Caco-2 (cell line): ENCODE measurements around the gene FBXO5. TPM values are rescaled to one million over a fixed set of nuclear protein-coding genes. Genes with fewer than 3 reads are reported as not detected.

Experiments
- BruUV-seq: library from RNA; stranded (reverse); fragments of 400-500 nt; replicated peaks from 2 replicates; lab custom pipeline; 2021; lab: Mats Ljungman, UMichigan
- CTCF ChIA-PET: fragments of 300-600 bp; sonication (Branson Sonifier 250); formaldehyde crosslinking; loops from one replicate; lab custom pipeline; 2022; ENCODE audit warnings: antibody characterized with exemption; lab: Charles Lee
- POLR2A ChIA-PET: fragments of 300-600 bp; sonication (Branson Sonifier 250); formaldehyde crosslinking; loops from one replicate; lab custom pipeline; 2022; ENCODE audit warnings: antibody characterized with exemption; lab: Charles Lee
- DNase-seq, 2 experiments: peaks; one replicate each; pipeline versions ENCODE4 v3.0.0 to v3.0.0-alpha.2; 2020 to 2022
- H3K27me3 ChIP-seq: replicated peaks from 2 replicates; pipeline ENCODE4 v1.6.0; 2011; ENCODE audit warnings: low read length; ENCODE audit not compliant: control insufficient read depth, insufficient read depth
- H3K36me3 ChIP-seq: 2 replicates; pipeline ENCODE4 v1.5.1; 2011; ENCODE audit warnings: low read length; ENCODE audit not compliant: control insufficient read depth, insufficient read depth
- H3K4me1 ChIP-seq: fragments of 250-450 bp; sonication (Bioruptor Pico); 2 replicates; pipeline ENCODE4 v1.5.1; 2020; ENCODE audit warnings: mild to moderate bottlenecking
- H3K4me3 ChIP-seq: 2 replicates; pipeline ENCODE4 v1.5.1; 2011; ENCODE audit warnings: low read depth, mild to moderate bottlenecking, control low read depth, low read length
- H3K9me3 ChIP-seq: fragments of 250-450 bp; sonication (Bioruptor Pico); 2 replicates; pipeline ENCODE4 v1.5.1; 2020; ENCODE audit warnings: mild to moderate bottlenecking, moderate library complexity
- H3K27ac Mint-ChIP-seq: one replicate; pipeline ENCODE4 v1.8.0; 2022; ENCODE audit warnings: mixed read lengths; ENCODE audit not compliant: unreplicated experiment
- H3K27me3 Mint-ChIP-seq: one replicate; pipeline ENCODE4 v1.8.0; 2022; ENCODE audit warnings: mixed read lengths; ENCODE audit not compliant: insufficient read depth, unreplicated experiment
- H3K36me3 Mint-ChIP-seq: one replicate; pipeline ENCODE4 v1.8.0; 2022; ENCODE audit warnings: mild to moderate bottlenecking, mixed read lengths; ENCODE audit not compliant: insufficient read depth, unreplicated experiment
- H3K4me1 Mint-ChIP-seq: one replicate; pipeline ENCODE4 v1.8.0; 2022; ENCODE audit warnings: low read depth, mixed read lengths; ENCODE audit not compliant: unreplicated experiment
- H3K4me3 Mint-ChIP-seq: one replicate; pipeline ENCODE4 v1.8.0; 2022; ENCODE audit warnings: mild to moderate bottlenecking, moderate library complexity, mixed read lengths; ENCODE audit not compliant: unreplicated experiment
- H3K9me3 Mint-ChIP-seq: one replicate; pipeline ENCODE4 v1.8.0; 2022; ENCODE audit warnings: mixed read lengths; ENCODE audit not compliant: unreplicated experiment
- intact Hi-C: fragments of 100-400 bp; cut with micrococcal nuclease; formaldehyde crosslinking; loops from one replicate; pipeline ENCODE4 v1.10.0; 2022; ENCODE audit not compliant: unreplicated experiment
- total RNA-seq: library from RNA; stranded (reverse); gene quantifications from 2 replicates; pipeline ENCODE4 v1.2.3, GENCODE V29; 2022
- TF ChIP-seq, protein P1 (sequence below), 2 experiments: fragments of 200-600 bp in 1 of 2; IDR thresholded peaks; 1 replicate in 1 of 2; 2 replicates in 1 of 2; pipeline versions ENCODE4 v1.5.1 to v1.8.0; 2011 to 2022; ENCODE audit warnings: antibody characterized with exemption in 1 of 2, control low read depth in 1 of 2, inconsistent platforms in 1 of 2, low read depth in 1 of 2, low read length in 1 of 2, mild to moderate bottlenecking in 1 of 2, moderate library complexity in 1 of 2; ENCODE audit not compliant: insufficient read depth in 1 of 2, severe bottlenecking in 1 of 2, unreplicated experiment in 1 of 2

Gene FBXO5
- total RNA-seq, 1 experiment from 2014 or later: 35.5 TPM

DNA sequence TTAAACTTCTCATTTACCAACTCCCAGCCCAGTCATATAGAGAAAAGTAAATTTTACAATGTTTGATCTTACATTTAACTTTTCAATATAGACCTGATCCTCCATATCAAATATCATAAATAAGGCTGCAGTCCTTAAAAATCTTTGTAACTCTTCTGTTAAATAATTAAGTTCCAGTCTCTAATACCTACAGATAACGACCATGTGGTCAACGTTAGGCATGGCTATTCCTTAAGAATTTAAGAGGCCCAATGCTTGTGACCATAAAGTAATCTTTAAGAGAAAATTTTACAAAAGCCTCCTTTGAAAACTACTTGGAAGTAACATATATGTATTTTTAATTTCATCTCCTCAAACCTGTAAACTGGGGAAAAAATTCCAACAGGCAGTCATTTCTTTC is 1.6 kb downstream of the FBXO5 start:
- POLR2A ChIA-PET: no interaction called here
- DNase-seq: no peak
- H3K9me3 ChIP-seq: no peaks in the 10 kb centered on the region
- Mint-ChIP-seq H3K27me3 (no peaks in the 10 kb centered on the region), H3K36me3 (peaks cover 62% of the 10 kb centered on the region), H3K4me3 (peak overlapping the region; percentile 78), H3K4me1 (peaks cover 20% of the 10 kb centered on the region), H3K27ac (no peak overlapping the region), H3K9me3 (no peaks in the 10 kb centered on the region)
- no peaks in the 10 kb centered on the region for H3K27me3 ChIP-seq
- H3K4me1 ChIP-seq: peaks cover 15% of the 10 kb centered on the region
- TF ChIP-seq, protein P1, sequence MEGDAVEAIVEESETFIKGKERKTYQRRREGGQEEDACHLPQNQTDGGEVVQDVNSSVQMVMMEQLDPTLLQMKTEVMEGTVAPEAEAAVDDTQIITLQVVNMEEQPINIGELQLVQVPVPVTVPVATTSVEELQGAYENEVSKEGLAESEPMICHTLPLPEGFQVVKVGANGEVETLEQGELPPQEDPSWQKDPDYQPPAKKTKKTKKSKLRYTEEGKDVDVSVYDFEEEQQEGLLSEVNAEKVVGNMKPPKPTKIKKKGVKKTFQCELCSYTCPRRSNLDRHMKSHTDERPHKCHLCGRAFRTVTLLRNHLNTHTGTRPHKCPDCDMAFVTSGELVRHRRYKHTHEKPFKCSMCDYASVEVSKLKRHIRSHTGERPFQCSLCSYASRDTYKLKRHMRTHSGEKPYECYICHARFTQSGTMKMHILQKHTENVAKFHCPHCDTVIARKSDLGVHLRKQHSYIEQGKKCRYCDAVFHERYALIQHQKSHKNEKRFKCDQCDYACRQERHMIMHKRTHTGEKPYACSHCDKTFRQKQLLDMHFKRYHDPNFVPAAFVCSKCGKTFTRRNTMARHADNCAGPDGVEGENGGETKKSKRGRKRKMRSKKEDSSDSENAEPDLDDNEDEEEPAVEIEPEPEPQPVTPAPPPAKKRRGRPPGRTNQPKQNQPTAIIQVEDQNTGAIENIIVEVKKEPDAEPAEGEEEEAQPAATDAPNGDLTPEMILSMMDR (IDR thresholded peaks at IDR 0.05; ENCODE audit: insufficient read depth in 1 of 2, low read depth in 1 of 2, low read length in 1 of 2, severe bottlenecking in 1 of 2, unreplicated experiment in 1 of 2): no peak
- intact Hi-C loops: no loop called here
- peak overlapping the region; percentile 99 for H3K4me3 ChIP-seq
- H3K36me3 ChIP-seq: no peaks in the 10 kb centered on the region
- CTCF ChIA-PET: no interaction called here
- BruUV-seq: TSS peak; percentile 50

DNA sequence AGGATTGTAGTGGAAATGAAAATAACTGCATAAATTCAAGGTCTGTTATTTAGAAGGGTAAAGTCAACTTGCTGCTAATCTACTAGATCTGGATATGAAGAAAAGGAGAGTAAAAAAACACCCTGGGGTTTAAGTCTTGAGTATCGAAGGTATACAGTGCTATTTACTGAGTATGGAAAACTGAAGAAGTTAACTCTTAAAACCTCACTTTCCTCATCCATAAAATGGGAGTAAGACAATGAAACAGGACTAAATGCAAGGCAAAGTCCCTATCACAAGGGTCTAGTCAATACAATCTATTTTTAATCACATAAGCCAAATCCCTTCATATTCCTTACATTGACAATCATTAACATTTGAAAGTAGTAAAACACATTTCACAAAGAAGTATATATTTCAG is 2.2 kb downstream of the FBXO5 start:
- TF ChIP-seq, protein P1 (IDR thresholded peaks at IDR 0.05; ENCODE audit: insufficient read depth in 1 of 2, low read depth in 1 of 2, low read length in 1 of 2, severe bottlenecking in 1 of 2, unreplicated experiment in 1 of 2): no peak
- H3K27ac Mint-ChIP-seq: no peak overlapping the region
- no peak overlapping the region for H3K4me3 ChIP-seq
- no peak for DNase-seq
- BruUV-seq: no TSS peak
- intact Hi-C loops: no loop called here
- ChIA-PET POLR2A (no interaction called here), CTCF (no interaction called here)
- peak overlapping the region; percentile 78 for H3K4me3 Mint-ChIP-seq
- no peaks in the 10 kb centered on the region for H3K27me3 Mint-ChIP-seq
- H3K4me1 Mint-ChIP-seq: peaks cover 20% of the 10 kb centered on the region
- peaks cover 15% of the 10 kb centered on the region for H3K4me1 ChIP-seq
- H3K36me3 ChIP-seq: no peaks in the 10 kb centered on the region
- H3K36me3 Mint-ChIP-seq: peaks cover 62% of the 10 kb centered on the region
- no peaks in the 10 kb centered on the region for H3K27me3 ChIP-seq
- no peaks in the 10 kb centered on the region for H3K9me3 ChIP-seq
- no peaks in the 10 kb centered on the region for H3K9me3 Mint-ChIP-seq

DNA sequence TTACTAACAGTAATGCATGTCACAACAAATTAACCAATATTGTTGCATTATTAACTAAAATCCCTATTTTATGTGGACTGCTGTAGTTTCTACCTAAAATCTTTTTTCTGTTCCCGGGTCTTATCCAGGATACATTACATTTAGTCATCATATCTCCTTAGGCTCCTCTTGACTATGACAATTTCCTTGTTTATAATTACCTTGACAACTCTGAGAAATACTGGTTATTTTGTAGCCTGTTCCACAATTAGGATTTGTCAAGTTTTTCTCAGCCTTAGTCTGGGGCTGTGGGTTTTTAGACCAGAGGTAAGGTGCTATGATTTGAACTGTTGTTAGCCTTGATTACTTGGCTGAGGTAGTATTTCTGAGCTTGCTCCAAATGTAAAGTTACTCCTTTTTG is 3.7 kb downstream of the FBXO5 start:
- no TSS peak for BruUV-seq
- Histone ChIP-seq H3K9me3 (no peaks in the 10 kb centered on the region), H3K36me3 (peaks cover 3% of the 10 kb centered on the region; the same call in 1 of the 2 replicates), H3K4me1 (peaks cover 9% of the 10 kb centered on the region), H3K4me3 (no peak overlapping the region), H3K27me3 (no peaks in the 10 kb centered on the region)
- DNase-seq: no peak
- H3K4me3 Mint-ChIP-seq: no peak overlapping the region
- peaks cover 77% of the 10 kb centered on the region for H3K36me3 Mint-ChIP-seq
- TF ChIP-seq, protein P1 (IDR thresholded peaks at IDR 0.05; ENCODE audit: insufficient read depth in 1 of 2, low read depth in 1 of 2, low read length in 1 of 2, severe bottlenecking in 1 of 2, unreplicated experiment in 1 of 2): no peak
- H3K4me1 Mint-ChIP-seq: peaks cover 12% of the 10 kb centered on the region
- H3K27me3 Mint-ChIP-seq: no peaks in the 10 kb centered on the region
- H3K27ac Mint-ChIP-seq: no peak overlapping the region
- CTCF ChIA-PET: no interaction called here
- POLR2A ChIA-PET: no interaction called here
- intact Hi-C loops: no loop called here
- no peaks in the 10 kb centered on the region for H3K9me3 Mint-ChIP-seq
